GM12878 (cell line): ENCODE data around the gene WBP11. TPM values are rescaled to one million over a fixed set of nuclear protein-coding genes. Genes with fewer than 3 reads are reported as not detected.

Source experiments
- BACH1 ChIP-seq: fragments of 450-650 bp; IDR thresholded peaks from 2 replicates; pipeline ENCODE4 v1.6.1; 2017; ENCODE audit warnings: mild to moderate bottlenecking, borderline replicate concordance
- CBX3 ChIP-seq: fragments of 200-600 bp; sonication (generic); IDR thresholded peaks from 2 replicates; pipeline ENCODE4 v1.6.1; 2016; ENCODE audit warnings: low read depth, borderline replicate concordance
- CHD2 ChIP-seq: IDR thresholded peaks from 2 replicates; pipeline ENCODE4 v1.6.1; 2011; ENCODE audit warnings: low read depth, low read length, improper control_type of control experiment, borderline replicate concordance
- FOXK2 ChIP-seq: fragments of 450-650 bp; IDR thresholded peaks from 2 replicates; pipeline ENCODE4 v1.6.1; 2017; ENCODE audit warnings: mild to moderate bottlenecking, moderate library complexity
- MTA2 ChIP-seq: fragments of 450-650 bp; IDR thresholded peaks from 2 replicates; pipeline ENCODE4 v1.6.1; 2016; ENCODE audit warnings: low read depth, mild to moderate bottlenecking, moderate library complexity
- NBN ChIP-seq: fragments of 450-650 bp; IDR thresholded peaks from 2 replicates; pipeline ENCODE4 v1.6.1; 2016
- NFIC ChIP-seq: IDR thresholded peaks from 2 replicates; pipeline ENCODE4 v1.6.1; 2012; ENCODE audit warnings: low read depth, mild to moderate bottlenecking, inconsistent platforms, low read length, moderate library complexity
- NR2C1 ChIP-seq: fragments of 450-650 bp; IDR thresholded peaks from 2 replicates; pipeline ENCODE4 v1.6.1; 2017; ENCODE audit warnings: antibody characterized with exemption, mild to moderate bottlenecking, moderate library complexity
- POLR2AphosphoS2 ChIP-seq: IDR thresholded peaks from 2 replicates; pipeline ENCODE4 v1.6.1; 2011; ENCODE audit warnings: low read depth, mild to moderate bottlenecking, low read length, improper control_type of control experiment, moderate library complexity
- RAD51 ChIP-seq: fragments of 450-650 bp; IDR thresholded peaks from 2 replicates; pipeline ENCODE4 v1.6.1; 2016; ENCODE audit warnings: moderate library complexity, mild to moderate bottlenecking, inconsistent platforms
- RELA ChIP-seq: fragments of 450-650 bp; IDR thresholded peaks from 2 replicates; pipeline ENCODE4 v1.8.0; 2014; ENCODE audit warnings: borderline replicate concordance; ENCODE audit not compliant: partially characterized antibody
- SMC3 ChIP-seq: IDR thresholded peaks from 2 replicates; pipeline ENCODE4 v1.6.1; 2011; ENCODE audit warnings: low read length, improper control_type of control experiment, borderline replicate concordance
- TAF1 ChIP-seq: IDR thresholded peaks from 2 replicates; pipeline ENCODE4 v1.6.1; 2011; ENCODE audit warnings: mild to moderate bottlenecking, low read depth, low read length, borderline replicate concordance
- ZSCAN29 ChIP-seq: fragments of 450-650 bp; IDR thresholded peaks from 2 replicates; pipeline ENCODE4 v1.6.1; 2017; ENCODE audit warnings: mild to moderate bottlenecking, moderate library complexity
- polyA plus RNA-seq, 11 experiments: library from polyadenylated mRNA; depleted of rRNA in 4 of 11; unstranded in 6 of 11; stranded (reverse) in 5 of 11; fragments of >200 nt; fragmentation: Nextera tagmentation in 4 of 11; fragmentation: Illumina TruSeq in 1 of 11; extraction: Ambion mirVana in 4 of 11; extraction: Trizol in 1 of 11; gene quantifications; 1 replicate in 1 of 11; 2 replicates in 10 of 11; pipeline versions ENCODE4 v1.2.1 to v1.2.3, GENCODE V29; 2011 to 2016; ENCODE audit warnings: inconsistent platforms in 2 of 11, missing spikeins in 2 of 11, low read depth in 1 of 11
- total RNA-seq, 4 experiments: library from RNA; depleted of rRNA in 3 of 4; stranded (reverse); fragments of >200 nt in 3 of 4; fragmentation: Illumina TruSeq in 1 of 4; extraction: Trizol in 1 of 4; gene quantifications; 2 replicates each; pipeline versions ENCODE4 v1.2.1 to v1.2.3, GENCODE V29; 2013 to 2021
- TF ChIP-seq, protein P1 (sequence below), 3 experiments: IDR thresholded peaks in 2 of 3; conservative IDR thresholded peaks in 1 of 3; 2 replicates each; pipeline ENCODE4 v1.5.1; 2011; ENCODE audit warnings: low read depth in 3 of 3, low read length in 3 of 3, mild to moderate bottlenecking in 3 of 3, control low read depth in 2 of 3, moderate library complexity in 2 of 3, inconsistent platforms in 1 of 3, mixed read lengths in 1 of 3; ENCODE audit not compliant: control insufficient read depth in 2 of 3, insufficient read depth in 1 of 3; ENCODE audit errors: extremely low read depth in 1 of 3
- TF ChIP-seq, protein P2 (sequence below): fragments of 450-650 bp; formaldehyde crosslinking; IDR thresholded peaks from 2 replicates; pipeline ENCODE4 v1.4.0; 2020; ENCODE audit warnings: mild to moderate bottlenecking, moderate library complexity
- TF ChIP-seq, protein P3 (sequence below): fragments of 450-650 bp; IDR thresholded peaks from 2 replicates; pipeline ENCODE4 v1.6.1; 2017; ENCODE audit warnings: mild to moderate bottlenecking
- TF ChIP-seq, protein P4 (sequence below): fragments of 450-650 bp; IDR thresholded peaks from 2 replicates; pipeline ENCODE4 v1.6.1; 2017; ENCODE audit warnings: mild to moderate bottlenecking, moderate library complexity

WBP11 gene
- total and polyA plus RNA-seq, 10 of the 15 experiments (the other 5 are each of a cell fraction or from before 2014, with no cell fraction given) = 11.5 to 107 (median 29.1) TPM

DNA sequence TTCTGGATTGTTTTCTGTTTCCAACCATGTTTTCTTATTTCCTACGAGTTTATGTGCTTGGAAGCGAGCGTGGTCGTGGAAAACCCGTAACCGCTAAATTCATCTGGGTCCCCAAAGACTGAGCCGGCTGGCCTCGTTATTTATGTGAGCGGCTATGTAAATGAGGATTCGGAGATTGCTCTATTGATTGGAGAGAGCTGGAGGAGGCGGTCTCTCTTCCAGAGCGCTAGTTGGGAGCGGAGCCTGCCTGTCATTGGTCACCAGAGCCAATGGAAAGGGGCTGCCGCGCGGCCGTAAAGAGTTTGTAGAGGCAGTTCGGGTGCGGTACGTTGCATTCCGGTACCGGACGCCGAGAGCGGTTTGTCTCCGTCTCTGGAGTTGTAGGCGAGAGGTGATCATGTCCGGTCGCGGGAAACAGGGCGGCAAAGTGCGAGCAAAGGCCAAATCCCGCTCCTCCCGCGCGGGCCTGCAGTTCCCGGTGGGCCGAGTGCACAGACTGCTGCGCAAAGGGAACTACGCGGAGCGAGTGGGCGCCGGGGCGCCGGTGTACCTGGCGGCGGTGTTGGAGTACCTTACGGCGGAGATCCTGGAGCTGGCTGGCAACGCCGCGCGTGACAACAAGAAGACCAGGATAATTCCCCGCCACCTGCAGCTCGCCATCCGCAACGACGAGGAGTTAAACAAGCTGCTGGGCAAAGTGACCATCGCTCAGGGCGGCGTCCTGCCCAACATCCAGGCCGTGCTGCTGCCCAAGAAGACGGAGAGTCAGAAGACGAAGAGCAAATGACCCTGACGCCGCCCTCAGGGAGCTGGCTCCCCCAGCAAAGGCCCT is 29.0 kb downstream of the WBP11 start (continued):
- TF ChIP-seq, protein P1, sequence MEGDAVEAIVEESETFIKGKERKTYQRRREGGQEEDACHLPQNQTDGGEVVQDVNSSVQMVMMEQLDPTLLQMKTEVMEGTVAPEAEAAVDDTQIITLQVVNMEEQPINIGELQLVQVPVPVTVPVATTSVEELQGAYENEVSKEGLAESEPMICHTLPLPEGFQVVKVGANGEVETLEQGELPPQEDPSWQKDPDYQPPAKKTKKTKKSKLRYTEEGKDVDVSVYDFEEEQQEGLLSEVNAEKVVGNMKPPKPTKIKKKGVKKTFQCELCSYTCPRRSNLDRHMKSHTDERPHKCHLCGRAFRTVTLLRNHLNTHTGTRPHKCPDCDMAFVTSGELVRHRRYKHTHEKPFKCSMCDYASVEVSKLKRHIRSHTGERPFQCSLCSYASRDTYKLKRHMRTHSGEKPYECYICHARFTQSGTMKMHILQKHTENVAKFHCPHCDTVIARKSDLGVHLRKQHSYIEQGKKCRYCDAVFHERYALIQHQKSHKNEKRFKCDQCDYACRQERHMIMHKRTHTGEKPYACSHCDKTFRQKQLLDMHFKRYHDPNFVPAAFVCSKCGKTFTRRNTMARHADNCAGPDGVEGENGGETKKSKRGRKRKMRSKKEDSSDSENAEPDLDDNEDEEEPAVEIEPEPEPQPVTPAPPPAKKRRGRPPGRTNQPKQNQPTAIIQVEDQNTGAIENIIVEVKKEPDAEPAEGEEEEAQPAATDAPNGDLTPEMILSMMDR (IDR thresholded peaks at IDR 0.05 in 2 of 3, conservative IDR thresholded peaks at IDR 0.05 in 1 of 3; ENCODE audit: control insufficient read depth in 2 of 3, extremely low read depth in 1 of 3, insufficient read depth in 1 of 3, low read depth in 3 of 3, low read length in 3 of 3) = no peak
- no peak for TF ChIP-seq CBX3
- TF ChIP-seq, protein P2, sequence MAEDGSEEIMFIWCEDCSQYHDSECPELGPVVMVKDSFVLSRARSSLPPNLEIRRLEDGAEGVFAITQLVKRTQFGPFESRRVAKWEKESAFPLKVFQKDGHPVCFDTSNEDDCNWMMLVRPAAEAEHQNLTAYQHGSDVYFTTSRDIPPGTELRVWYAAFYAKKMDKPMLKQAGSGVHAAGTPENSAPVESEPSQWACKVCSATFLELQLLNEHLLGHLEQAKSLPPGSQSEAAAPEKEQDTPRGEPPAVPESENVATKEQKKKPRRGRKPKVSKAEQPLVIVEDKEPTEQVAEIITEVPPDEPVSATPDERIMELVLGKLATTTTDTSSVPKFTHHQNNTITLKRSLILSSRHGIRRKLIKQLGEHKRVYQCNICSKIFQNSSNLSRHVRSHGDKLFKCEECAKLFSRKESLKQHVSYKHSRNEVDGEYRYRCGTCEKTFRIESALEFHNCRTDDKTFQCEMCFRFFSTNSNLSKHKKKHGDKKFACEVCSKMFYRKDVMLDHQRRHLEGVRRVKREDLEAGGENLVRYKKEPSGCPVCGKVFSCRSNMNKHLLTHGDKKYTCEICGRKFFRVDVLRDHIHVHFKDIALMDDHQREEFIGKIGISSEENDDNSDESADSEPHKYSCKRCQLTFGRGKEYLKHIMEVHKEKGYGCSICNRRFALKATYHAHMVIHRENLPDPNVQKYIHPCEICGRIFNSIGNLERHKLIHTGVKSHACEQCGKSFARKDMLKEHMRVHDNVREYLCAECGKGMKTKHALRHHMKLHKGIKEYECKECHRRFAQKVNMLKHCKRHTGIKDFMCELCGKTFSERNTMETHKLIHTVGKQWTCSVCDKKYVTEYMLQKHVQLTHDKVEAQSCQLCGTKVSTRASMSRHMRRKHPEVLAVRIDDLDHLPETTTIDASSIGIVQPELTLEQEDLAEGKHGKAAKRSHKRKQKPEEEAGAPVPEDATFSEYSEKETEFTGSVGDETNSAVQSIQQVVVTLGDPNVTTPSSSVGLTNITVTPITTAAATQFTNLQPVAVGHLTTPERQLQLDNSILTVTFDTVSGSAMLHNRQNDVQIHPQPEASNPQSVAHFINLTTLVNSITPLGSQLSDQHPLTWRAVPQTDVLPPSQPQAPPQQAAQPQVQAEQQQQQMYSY = no peak
- TF ChIP-seq NFIC = peak; percentile 66
- TF ChIP-seq, protein P3, sequence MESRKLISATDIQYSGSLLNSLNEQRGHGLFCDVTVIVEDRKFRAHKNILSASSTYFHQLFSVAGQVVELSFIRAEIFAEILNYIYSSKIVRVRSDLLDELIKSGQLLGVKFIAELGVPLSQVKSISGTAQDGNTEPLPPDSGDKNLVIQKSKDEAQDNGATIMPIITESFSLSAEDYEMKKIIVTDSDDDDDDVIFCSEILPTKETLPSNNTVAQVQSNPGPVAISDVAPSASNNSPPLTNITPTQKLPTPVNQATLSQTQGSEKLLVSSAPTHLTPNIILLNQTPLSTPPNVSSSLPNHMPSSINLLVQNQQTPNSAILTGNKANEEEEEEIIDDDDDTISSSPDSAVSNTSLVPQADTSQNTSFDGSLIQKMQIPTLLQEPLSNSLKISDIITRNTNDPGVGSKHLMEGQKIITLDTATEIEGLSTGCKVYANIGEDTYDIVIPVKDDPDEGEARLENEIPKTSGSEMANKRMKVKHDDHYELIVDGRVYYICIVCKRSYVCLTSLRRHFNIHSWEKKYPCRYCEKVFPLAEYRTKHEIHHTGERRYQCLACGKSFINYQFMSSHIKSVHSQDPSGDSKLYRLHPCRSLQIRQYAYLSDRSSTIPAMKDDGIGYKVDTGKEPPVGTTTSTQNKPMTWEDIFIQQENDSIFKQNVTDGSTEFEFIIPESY = no peak
- TF ChIP-seq FOXK2 = no peak
- no peak for TF ChIP-seq ZSCAN29
- no peak for TF ChIP-seq RELA
- TF ChIP-seq POLR2AphosphoS2 = peak; percentile 76; the same call in 1 of the 2 replicates
- 0 out of 2 replicates have a peak, but pooled peaks have one; percentile 47 for TF ChIP-seq NBN
- TF ChIP-seq MTA2 = no peak
- no peak for TF ChIP-seq RAD51
- peak; percentile 93 for TF ChIP-seq CHD2
- TF ChIP-seq, protein P4, sequence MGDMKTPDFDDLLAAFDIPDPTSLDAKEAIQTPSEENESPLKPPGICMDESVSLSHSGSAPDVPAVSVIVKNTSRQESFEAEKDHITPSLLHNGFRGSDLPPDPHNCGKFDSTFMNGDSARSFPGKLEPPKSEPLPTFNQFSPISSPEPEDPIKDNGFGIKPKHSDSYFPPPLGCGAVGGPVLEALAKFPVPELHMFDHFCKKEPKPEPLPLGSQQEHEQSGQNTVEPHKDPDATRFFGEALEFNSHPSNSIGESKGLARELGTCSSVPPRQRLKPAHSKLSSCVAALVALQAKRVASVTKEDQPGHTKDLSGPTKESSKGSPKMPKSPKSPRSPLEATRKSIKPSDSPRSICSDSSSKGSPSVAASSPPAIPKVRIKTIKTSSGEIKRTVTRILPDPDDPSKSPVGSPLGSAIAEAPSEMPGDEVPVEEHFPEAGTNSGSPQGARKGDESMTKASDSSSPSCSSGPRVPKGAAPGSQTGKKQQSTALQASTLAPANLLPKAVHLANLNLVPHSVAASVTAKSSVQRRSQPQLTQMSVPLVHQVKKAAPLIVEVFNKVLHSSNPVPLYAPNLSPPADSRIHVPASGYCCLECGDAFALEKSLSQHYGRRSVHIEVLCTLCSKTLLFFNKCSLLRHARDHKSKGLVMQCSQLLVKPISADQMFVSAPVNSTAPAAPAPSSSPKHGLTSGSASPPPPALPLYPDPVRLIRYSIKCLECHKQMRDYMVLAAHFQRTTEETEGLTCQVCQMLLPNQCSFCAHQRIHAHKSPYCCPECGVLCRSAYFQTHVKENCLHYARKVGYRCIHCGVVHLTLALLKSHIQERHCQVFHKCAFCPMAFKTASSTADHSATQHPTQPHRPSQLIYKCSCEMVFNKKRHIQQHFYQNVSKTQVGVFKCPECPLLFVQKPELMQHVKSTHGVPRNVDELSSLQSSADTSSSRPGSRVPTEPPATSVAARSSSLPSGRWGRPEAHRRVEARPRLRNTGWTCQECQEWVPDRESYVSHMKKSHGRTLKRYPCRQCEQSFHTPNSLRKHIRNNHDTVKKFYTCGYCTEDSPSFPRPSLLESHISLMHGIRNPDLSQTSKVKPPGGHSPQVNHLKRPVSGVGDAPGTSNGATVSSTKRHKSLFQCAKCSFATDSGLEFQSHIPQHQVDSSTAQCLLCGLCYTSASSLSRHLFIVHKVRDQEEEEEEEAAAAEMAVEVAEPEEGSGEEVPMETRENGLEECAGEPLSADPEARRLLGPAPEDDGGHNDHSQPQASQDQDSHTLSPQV = no peak
- 0 out of 2 replicates have a peak, but pooled peaks have one; percentile 15 for TF ChIP-seq BACH1
- no peak for TF ChIP-seq SMC3
- TF ChIP-seq NR2C1 = no peak
- TF ChIP-seq TAF1 = peak; percentile 66; the same call in 1 of the 2 replicates
